M059J (cell line): ENCODE results near the gene NMRK1. TPM values are rescaled to one million over a fixed set of nuclear protein-coding genes. Genes with fewer than 3 reads are reported as not detected.

Source experiments
- DNase-seq: peaks from one replicate; pipeline ENCODE4 v3.0.0-alpha.2; 2012; ENCODE audit warnings: low read depth
- total RNA-seq: library from RNA; depleted of rRNA; stranded (reverse); fragments of >200 nt; shearing (Covaris generic); gene quantifications from 2 replicates; pipeline ENCODE4 v1.2.3, GENCODE V29; 2014; rRNA removed

Gene NMRK1
- 24.4 and 29.9 TPM in 2 replicates for total RNA-seq

- DNase-seq = peak; percentile 96
Measured at GRCh38 chr9:75087824-75088645, at the start of gene NMRK1, which contains the start of gene OSTF1. NMRK1 (minus strand) TSS chr9:75088155; CDS start chr9:75083115, 5,040 bp downstream. OSTF1 (plus strand) TSS chr9:75088514; CDS start chr9:75088693, 179 bp downstream.

GRCh38 chr9:75134495-75134894, 46.5 kb upstream of the NMRK1 start:
- no peak for DNase-seq

- DNase-seq = no peak
Measured at GRCh38 chr9:75133396-75133795, 45.4 kb upstream of the NMRK1 start.

GRCh38 chr9:75132244-75132643, 44.3 kb upstream of the NMRK1 start:
- DNase-seq = no peak

- no peak for DNase-seq
Measured at GRCh38 chr9:75131700-75132099, 43.7 kb upstream of the NMRK1 start.

GRCh38 chr9:75130621-75131230, 42.8 kb upstream of the NMRK1 start:
- no peak for DNase-seq

GRCh38 chr9:75130172-75130571, 42.2 kb upstream of the NMRK1 start:
- no peak for DNase-seq

GRCh38 chr9:75128535-75128934, 40.6 kb upstream of the NMRK1 start:
- DNase-seq = no peak

- DNase-seq = no peak
Measured at GRCh38 chr9:75123696-75124095, 35.7 kb upstream of the NMRK1 start.

GRCh38 chr9:75121914-75122558, 34.1 kb upstream of the NMRK1 start:
- no peak for DNase-seq

GRCh38 chr9:75120686-75121085, 32.7 kb upstream of the NMRK1 start:
- DNase-seq = no peak

- DNase-seq = no peak
Measured at GRCh38 chr9:75117564-75117963, 29.6 kb upstream of the NMRK1 start.

- no peak for DNase-seq
Measured at GRCh38 chr9:75116306-75116705, 28.4 kb upstream of the NMRK1 start.

GRCh38 chr9:75112789-75113188, 24.8 kb upstream of the NMRK1 start:
- no peak for DNase-seq

GRCh38 chr9:75111019-75111622, 23.2 kb upstream of the NMRK1 start:
- DNase-seq = no peak

- no peak for DNase-seq
Measured at GRCh38 chr9:75109210-75109839, 21.4 kb upstream of the NMRK1 start.

GRCh38 chr9:75108571-75108970, 20.6 kb upstream of the NMRK1 start:
- DNase-seq = peak; percentile 83

- no peak for DNase-seq
Measured at GRCh38 chr9:75106857-75107256, 18.9 kb upstream of the NMRK1 start.

- DNase-seq = no peak
Measured at GRCh38 chr9:75105841-75106240, 17.9 kb upstream of the NMRK1 start.

- no peak for DNase-seq
Measured at GRCh38 chr9:75105019-75105540, 17.1 kb upstream of the NMRK1 start.

- DNase-seq = no peak
Measured at GRCh38 chr9:75104607-75105006, 16.7 kb upstream of the NMRK1 start.
